GM12873 (cell line): ENCODE measurements around the gene USP7.

ENCODE experiments used
- CTCF ChIP-seq: IDR thresholded peaks from 2 replicates; pipeline ENCODE4 v1.5.1; 2012; ENCODE audit warnings: low read depth, mild to moderate bottlenecking, moderate library complexity, low read length, control low read depth; ENCODE audit not compliant: insufficient read depth; ENCODE audit errors: missing control alignments

The USP7 gene

GRCh38 chr16:8916541-8917225, 47.0 kb downstream of the USP7 start:
- TF ChIP-seq CTCF = no peak

- no peak for TF ChIP-seq CTCF
These were observed 47.9 kb downstream of the USP7 start for GRCh38 chr16:8915722-8916301.

GRCh38 chr16:8914098-8914497, 49.6 kb downstream of the USP7 start:
- no peak for TF ChIP-seq CTCF

- no peak for TF ChIP-seq CTCF
These were observed 50.9 kb downstream of the USP7 start for GRCh38 chr16:8912793-8913192.

GRCh38 chr16:8910811-8911210, 52.9 kb downstream of the USP7 start:
- TF ChIP-seq CTCF = no peak

- no peak for TF ChIP-seq CTCF
These were observed 54.8 kb downstream of the USP7 start for GRCh38 chr16:8908810-8909468.

- no peak for TF ChIP-seq CTCF
These were observed 56.6 kb downstream of the USP7 start for GRCh38 chr16:8907096-8907495.
